ENCODE data around the gene CLDN7.

CLDN7 gene

DNA sequence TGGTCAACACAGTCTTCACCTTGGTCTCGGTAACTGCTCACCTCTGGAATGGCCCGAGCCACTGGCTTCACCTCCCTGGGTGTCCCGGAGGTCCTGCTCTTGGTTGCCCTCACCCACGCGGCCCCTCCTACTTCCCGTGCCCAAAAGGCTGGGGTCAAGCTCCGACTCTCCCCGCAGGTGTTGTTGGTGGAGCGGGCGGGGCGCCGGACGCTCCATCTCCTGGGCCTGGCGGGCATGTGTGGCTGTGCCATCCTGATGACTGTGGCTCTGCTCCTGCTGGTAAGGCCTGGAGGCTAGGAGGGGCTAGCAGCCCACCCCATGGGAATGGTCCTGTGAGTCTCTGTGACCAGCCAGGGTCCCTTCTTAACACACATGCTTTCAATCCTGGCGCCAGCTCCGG lies 22.6 kb upstream of the CLDN7 start:
- no peak for DNase-seq

DNA sequence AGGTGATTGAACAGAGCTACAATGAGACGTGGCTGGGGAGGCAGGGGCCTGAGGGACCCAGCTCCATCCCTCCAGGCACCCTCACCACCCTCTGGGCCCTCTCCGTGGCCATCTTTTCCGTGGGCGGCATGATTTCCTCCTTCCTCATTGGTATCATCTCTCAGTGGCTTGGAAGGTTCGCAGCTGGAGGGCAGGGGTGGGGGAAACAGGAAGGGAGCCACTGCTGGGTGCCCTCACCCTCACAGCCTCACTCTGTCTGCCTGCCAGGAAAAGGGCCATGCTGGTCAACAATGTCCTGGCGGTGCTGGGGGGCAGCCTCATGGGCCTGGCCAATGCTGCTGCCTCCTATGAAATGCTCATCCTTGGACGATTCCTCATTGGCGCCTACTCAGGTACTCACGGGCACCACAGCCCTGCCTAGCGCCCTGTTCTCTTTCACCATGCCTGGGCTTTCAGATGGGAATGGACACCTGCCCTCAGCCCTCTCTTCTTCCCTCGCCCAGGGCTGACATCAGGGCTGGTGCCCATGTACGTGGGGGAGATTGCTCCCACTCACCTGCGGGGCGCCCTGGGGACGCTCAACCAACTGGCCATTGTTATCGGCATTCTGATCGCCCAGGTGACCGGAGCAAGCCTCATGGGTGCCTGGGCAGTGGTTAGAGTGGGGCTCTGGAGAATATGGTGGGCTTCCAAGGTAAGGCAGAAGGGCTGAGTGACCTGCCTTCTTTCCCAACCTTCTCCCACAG lies 21.4 kb upstream of the CLDN7 start:
- DNase-seq = no peak

DNA sequence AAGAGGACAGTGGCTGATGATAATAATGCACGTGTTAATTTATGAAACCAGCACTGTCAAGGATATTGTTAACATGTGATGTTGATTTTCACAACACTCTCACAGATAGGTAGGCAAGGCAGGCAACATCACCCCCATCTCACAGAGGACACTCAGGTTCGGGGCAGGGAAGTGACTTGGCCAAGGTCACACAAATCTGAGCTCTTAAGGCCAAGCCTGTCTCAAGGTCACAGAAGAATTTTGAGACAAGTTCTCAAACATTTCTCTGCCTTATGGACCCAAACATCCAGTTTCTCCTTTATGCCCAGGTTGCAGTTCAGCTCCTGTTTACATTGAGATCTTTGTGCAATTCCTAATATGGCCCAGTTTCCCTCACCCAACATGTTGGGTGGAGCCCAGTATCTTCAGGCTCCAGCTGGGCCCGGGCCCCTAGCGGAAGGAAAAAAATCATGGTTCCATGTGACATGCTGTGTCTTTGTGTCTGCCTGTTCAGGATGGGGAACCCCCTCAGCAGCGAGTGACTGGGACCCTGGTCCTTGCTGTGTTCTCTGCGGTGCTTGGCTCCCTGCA lies 20.6 kb upstream of the CLDN7 start:
- DNase-seq = no peak

DNA sequence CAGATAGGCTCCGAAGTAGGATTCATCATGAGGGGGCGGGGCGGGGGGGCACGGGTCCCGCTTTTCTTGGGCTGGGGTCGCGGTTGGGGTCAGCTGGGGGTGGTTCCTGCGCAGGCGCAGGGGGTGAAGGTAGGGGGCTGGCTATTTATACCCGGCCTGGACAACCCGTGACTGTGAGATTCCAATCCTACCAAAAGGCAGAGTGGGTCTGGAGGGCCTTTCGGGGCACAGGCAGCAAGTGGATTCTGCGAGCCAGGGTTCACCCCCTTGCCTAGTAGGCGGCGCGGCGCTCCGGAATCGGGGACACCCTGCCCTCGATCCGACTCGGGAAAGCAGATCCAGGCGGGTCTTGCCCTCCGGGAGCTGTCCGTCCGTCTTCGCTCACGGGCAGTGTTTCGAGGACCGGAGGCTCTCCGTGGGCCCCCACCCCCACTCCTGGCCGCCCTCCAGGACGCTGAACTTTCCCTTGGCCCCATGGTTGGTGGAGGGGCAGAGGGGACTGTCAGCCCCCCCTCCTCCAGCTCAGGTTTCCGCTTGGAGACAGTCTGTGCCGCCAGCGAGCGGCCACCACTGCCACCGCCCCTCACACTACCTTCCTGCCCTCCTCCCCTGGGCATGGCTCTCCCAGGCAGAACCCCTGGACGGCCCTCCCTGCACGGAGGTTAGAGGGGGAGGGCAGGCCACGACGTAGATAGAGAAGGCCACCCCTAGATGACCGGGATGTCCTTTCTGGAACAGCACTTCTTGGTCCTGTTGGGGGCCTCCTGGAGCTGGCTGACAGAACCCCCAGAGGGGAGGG lies 19.9 kb upstream of the CLDN7 start:
- no peak for DNase-seq

DNA sequence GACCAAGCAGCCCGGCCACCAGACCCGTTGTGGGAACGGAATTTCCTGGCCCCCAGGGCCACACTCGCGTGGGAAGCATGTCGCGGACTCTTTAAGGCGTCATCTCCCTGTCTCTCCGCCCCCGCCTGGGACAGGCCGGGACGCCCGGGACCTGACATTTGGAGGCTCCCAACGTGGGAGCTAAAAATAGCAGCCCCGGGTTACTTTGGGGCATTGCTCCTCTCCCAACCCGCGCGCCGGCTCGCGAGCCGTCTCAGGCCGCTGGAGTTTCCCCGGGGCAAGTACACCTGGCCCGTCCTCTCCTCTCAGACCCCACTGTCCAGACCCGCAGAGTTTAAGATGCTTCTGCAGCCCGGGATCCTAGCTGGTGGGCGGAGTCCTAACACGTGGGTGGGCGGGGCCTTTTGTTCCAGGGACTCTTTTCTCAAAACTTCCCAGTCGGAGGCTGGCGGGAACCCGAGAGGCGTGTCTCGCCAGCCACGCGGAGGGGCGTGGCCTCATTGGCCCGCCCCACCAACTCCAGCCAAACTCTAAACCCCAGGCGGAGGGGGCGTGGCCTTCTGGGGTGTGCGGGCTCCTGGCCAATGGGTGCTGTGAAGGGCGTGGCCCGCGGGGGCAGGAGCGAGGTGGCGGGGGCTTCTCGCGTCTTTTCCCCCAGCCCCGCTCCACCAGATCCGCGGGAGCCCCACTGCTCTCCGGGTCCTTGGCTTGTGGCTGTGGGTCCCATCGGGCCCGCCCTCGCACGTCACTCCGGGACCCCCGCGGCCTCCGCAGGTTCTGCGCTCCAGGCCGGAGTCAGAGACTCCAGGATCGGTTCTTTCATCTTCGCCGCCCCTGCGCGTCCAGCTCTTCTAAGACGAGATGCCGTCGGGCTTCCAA lies 19.0 kb upstream of the CLDN7 start, which contains the start of gene SLC2A4:
Gene SLC2A4, plus strand, starts transcription at position 645 of the 879 bp plus-strand sequence. Its CDS starts 217 bp downstream, at position 862.
- peak; percentile 82 to 90 for DNase-seq

DNA sequence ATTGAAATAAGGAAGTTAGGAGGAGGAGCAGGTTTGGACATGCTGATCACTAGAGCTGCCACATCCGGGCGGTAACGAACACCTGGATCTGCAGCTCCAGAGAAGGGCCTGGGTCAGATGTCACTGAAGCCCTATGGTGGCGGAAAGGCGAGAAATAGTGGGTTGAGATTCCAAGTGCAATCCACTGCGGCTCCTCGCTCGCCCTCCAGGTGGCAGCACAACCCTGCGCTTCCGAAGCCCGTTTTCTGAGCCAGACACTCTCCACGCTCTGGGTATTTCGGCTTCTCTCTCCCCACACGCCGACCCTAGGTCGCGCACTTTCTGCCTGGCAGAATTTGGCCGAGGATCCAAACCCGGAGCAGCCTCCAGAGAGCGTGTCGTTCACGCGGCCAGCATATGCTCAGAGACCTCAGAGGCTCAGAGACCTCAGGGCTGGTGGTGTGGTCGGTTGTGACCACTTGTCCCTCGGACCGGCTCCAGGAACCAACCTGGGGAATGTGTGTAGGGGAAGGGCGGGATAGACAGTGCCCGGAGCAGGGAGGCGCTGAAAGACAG lies 18.3 kb upstream of the CLDN7 start:
- DNase-seq = peak in 1 of 2 experiments; percentile 17

DNA sequence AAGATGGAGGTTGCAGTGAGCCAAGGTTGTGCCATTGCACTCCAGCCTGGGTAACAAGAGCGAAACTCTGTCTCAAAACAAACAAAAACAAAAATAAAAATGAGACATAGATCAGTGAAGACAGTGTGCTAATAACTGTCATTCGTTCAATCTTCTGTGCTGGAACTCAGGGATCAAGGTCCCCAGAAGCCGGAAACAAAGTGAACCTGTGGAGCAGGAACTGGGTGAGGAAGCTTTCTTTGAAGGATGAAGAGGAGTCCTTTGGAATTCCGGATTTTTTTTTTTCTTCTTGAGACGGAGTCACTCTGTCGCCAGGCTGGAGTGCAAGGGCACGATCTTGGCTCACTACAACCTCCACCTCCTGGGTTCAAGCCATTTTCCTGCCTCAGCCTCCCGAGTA lies 17.2 kb upstream of the CLDN7 start:
- DNase-seq = no peak

DNA sequence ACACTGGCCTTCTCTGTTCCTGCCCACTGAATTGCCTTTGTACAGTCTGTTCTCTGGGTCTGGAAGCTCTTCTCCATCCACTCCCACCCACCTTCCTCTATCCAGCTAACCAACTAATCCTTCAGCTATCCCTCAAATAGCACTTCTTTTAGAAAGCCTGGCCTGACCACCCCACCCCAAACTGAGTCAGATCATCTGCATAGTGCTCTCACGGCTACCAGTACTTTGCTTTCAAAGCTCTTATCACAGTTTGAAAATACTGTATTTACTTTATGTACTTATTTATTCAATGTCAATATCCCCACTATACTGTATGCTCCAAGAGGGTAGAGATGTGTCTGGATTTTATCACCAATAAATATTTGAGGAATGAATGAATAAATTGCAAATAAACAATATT lies 4.5 kb upstream of the CLDN7 start:
- no peak for DNase-seq

DNA sequence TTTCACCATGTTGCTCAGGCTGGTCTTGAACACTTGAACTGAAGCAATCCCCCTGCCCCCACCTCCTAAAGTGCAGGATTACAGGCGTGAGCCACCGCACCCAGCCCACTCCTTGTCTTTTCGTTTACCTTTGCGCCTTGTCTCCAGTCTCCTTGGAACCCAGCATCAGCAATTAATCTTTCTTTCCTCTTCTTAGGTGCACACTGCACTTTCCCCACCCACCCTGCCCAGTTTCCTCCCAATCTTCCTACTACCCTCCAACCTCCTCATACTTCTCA lies 1.5 kb upstream of the CLDN7 start:
- no peak for DNase-seq

DNA sequence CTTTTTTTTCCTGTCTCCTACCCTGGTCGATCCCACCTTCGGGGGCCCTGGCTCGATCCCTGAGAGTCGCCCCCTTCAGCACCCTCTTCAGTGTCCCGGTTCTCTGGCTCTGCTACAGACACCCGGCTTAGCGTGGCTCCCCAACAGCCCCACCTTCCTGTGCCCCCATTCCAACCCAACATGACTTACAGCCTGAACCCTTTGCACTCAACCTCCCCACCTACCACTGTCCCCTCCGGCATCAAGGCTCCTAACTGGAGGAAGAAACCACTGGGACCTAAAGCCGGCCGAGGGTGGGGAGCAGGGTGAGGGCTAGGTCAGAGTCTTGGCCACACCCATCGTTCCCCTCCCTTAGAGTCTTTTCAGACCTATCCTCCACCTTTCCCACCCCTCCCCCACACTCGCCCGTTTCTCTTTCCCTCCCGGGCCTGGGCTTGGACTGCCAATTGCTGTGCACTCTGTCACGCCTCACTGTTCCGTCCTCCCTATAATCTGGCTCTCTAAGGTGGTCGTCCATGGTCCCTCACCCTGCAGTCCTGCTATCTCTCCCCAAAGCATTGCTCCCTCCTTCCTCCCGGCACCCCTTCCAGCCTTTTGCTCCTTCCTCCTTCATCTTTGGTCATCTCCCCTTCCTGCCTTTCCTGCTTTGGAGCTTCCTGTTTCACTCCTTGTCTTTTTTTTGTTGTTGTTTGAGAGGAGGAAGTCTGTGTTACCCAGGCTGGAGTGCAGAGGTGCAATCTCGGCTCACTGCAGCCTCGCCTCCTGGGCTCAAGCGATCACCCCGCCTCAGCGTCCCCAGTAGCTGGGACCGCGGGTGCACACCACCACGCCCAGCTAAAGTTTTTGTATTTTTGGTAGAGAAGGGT lies 890 bp upstream of the CLDN7 start:
- DNase-seq = peak in 1 of 2 experiments; percentile 10

DNA sequence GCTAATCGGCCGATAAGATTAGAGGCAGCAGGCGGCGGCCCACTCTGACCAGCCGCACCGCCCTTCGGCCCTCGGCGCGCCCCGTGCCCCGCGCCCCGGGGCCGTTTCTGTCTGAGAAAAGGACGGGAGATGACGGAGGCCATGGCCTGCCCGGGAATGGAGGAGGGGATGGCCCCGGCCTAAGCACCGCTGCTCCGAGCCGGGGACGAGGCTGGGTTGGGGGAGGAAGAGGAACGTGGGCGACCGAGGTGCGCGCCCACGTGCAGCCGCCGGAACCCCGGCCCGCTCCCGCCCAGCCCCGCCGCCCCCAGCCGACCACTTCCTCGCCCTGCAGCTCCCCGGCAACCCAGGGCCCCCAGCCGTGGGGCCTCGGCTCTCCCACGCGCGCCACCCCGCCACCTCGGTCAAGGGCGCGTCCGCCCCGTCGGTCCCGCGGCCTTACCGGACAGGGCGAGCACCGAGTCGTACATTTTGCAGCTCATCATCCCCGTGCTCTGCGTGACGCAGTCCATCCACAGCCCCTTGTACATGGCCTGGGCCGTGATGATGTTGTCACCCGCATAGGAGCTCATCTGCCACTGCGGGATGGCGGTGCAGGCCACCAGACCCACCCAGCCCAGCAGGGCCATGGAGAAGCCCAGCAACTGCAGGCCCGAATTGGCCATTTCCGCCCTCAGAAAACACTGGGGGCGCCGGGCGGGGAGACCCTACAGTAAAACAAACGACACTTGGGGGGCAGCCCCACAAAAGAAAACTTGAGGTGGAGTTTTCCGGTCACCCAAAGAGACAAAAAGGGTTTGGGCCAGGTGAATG lies 693 bp downstream of the CLDN7 start:
- DNase-seq = no peak

DNA sequence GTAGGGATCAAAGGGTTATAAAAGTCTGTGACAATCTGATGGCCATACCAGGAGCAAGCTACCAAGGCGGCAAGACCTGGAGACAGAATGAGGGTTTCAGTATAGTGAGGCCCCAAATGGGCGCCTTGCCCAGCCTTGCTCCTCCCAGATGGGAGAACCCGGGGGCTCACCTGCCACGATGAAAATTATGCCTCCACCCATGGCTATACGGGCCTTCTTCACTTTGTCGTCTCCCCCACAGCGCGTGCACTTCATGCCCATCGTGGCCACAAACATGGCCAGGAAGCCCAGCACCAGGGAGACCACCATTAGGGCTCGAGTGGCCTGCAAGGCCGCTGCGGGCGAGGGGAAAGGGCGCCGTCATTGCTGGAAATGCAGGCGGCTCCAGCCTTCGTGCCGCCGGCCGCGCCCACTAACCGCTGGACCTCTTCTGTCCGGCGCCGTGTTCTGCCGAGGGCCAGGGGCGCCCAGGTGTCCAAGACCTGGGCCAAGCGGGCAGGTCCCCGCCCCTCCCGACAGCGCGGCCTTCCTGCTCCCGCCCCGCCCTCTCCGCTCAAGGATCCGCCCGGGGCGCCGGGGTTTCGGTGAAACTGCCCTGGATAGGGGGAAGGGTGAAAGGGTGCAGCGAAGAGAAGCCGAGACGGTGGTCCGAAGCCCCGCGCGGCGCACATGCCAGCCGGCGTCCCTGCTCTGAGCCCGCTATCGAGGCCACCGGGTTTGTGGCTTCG lies 1.5 kb downstream of the CLDN7 start:
- DNase-seq = no peak

DNA sequence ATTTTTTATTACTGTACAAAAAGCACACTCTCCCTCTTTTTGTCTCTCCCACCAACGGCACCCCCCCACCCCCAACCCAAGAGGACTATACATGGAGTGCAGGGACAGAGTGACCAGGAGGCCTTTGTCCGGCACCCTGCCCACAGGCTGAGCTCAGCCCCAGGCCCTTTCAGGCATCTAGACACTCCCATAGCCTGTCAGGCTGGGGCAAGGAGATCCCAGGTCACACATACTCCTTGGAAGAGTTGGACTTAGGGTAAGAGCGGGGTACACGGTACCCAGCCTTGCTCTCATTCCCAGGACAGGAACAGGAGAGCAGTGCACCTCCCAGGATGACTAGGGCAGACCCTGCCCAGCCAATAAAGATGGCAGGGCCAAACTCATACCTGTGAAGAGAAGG lies 2.1 kb downstream of the CLDN7 start:
- DNase-seq = no peak

DNA sequence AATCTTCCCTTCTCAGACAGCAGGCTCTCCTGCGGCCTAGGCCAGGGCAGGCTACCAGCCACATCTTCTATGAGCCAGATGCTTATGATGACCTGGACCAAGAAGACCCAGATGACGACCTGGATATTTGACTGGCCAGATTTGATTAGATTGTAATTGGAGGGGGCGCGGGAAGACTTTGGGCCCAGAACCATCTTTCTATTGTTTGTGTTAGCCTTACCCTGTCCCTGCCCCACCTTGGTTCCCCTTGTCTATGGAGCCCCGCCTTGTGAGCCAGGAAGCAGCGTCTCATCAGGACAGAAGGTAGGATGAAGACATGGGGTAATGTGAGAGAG lies 2.8 kb downstream of the CLDN7 start:
- DNase-seq = no peak

DNA sequence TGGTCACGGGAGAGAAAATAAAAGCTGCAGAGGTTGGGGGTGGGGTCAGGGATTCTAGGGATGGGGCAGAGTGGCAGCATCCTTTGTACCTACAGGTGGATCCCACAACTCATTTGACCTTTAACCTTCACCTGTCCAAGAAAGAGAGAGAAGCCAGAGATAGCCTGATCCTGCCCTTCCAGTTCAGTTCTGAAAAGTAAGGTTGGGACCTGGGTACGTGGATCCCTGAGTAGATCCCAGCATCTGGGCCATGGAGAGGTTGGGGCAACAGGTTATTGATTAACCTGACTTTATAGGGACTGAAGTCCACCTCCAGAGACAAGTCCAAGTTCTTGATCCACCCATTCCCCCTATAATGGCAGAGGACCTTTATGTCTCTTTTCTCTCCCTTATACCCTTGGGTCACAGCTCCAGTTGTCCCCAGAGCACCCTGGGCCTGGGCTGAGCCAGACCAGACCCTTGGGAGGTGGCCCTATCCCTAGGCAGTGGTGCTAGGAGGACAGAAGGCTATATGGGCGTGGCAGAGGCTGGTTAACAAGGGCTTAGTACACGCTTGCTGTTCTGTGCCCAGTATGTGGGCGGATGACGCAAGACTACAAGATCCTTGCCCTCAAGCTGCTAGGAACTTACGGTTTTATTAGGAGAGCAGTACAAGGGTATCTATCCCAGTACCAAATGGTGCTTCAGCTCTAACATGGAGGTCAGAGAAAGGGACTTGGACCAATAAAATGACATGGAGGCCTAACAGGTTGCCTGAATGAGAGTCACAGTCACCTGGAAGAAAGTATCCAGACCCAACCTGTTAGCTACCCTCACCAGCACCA lies 3.3 kb downstream of the CLDN7 start:
- DNase-seq = no peak

DNA sequence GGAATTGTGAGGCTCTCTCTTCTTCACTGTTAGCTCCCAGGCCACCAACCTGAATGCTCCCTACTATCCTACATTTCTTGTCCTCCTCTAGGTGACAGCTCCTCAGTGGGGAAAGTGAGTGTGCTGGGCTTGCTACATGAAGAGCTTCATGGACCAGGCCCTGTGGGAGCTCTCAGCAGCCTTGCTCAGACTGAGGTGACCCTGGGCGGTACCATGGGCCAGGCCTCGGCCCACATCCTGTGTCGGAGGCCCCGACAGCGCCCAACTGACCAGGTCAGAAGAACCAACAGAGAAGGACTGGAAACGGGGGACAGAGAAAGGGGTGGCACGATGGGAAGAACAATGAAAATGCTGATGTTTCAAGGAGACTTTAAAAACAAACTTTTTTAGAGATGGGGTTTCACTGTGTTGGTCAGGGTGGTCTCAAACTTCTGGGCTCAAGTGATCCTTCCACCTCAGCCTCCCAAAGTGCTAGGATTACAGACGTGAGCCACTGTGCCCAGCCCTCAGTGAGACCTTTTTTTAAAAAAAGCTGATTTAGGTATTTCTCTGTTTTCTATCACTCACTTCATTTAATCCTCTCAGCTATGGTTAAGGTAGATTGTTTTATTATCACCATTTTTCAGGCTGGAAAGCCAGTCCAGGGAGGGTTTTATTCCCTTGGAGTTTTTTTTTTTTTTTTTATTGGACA lies 5.4 kb downstream of the CLDN7 start:
- no peak for DNase-seq

DNA sequence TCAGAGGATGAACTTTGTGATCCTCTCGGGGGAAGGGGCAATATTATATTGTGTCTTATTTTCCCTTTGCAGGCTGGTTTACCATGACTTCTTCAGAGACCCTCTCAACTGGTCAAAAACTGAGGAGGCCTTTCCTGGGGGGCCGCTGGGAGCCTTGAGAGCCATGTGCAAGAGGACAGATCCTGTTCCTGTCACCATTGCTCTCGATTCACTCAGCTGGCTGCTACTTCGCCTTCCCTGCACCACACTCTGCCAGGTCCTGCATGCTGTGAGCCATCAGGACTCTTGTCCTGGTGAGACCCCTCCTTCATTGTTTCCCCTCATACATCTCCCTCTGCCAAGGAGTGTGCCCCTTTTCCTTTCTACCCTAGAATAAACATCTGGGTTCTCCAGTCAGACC lies 7.8 kb downstream of the CLDN7 start:
- DNase-seq = no peak

DNA sequence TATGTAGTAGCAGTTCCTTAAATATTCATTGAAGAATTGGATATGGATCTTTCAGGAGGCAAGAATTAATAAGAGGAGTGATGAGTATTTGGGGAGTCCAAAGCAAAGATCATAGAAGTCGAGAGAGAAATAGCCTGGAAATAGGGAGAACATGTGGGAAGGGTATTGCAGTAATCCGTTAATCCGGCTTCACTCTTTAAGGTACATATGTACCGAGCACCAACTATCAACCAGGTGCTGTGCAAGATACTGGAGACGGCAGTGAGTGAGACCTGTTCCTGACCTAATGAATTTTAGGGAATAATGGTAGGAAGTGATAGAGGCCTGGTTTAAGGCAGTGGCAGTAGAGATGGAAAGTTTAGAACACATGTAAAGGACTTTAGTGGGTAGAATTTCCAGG lies 9.2 kb downstream of the CLDN7 start:
- DNase-seq = no peak

All from NCI-H187 (cell line).